ENCODE results near the gene TFEB.

GRCh38 chr6:41714556-41715273 lies 20.7 kb downstream of the TFEB start:
- TF ChIP-seq CTCF (IDR thresholded peaks at IDR 0.05) (no peak), ZFX (IDR thresholded peaks at IDR 0.05; ENCODE audit: borderline replicate concordance) (no peak)

All from 22Rv1 (cell line).